GM19455 (cell line): Measurements from ENCODE around the gene DMPK.

Experiments used
- ATAC-seq: cut with Tn5 transposase; IDR thresholded peaks from one replicate; pipeline ENCODE4 v1.9.1; 2021; ENCODE audit not compliant: unreplicated experiment

DMPK gene

GRCh38 chr19:45782162-45782691, at the start of gene DMPK:
DMPK (minus strand) TSS chr19:45782490; CDS start chr19:45782352, 138 bp downstream.
- no peak for ATAC-seq

- no peak for ATAC-seq
Measured at GRCh38 chr19:45828945-45829344, 46.7 kb upstream of the DMPK start.

- no peak for ATAC-seq
Measured at GRCh38 chr19:45828523-45828922, 46.2 kb upstream of the DMPK start.

DNA sequence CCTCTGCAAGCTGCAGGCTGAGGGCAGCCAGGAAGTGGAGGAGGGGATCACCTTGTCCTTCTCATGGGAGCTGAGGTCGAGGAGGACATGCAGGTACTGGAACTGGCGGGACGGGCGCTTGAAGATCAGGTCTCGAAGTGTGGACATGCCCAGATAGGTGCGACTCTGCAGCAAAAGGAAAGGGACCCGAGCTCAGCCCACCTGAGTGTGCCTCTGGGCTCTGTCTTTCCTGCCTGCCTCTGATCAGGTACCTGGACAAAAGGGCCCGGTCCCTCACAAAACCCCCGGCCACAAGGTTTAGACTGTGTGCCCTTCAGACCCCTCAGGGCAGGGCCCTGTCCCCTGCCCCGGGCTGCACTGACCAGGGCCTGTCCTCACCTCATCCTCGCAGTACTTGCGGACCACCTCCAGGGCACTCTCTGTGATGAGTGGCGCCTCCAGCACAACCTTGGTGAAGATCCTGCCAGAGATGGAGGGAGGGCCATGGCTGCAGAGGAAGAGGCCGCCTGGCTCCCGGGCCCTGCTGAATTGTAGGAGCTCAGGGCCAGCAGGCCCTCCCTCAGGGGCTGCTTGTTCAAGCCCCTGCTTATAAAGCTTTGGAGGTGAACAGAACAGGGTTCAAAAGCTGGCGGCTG, 45.3 kb upstream of the DMPK start:
- no peak for ATAC-seq

GRCh38 chr19:45826934-45827333, 44.6 kb upstream of the DMPK start:
- no peak for ATAC-seq

DNA sequence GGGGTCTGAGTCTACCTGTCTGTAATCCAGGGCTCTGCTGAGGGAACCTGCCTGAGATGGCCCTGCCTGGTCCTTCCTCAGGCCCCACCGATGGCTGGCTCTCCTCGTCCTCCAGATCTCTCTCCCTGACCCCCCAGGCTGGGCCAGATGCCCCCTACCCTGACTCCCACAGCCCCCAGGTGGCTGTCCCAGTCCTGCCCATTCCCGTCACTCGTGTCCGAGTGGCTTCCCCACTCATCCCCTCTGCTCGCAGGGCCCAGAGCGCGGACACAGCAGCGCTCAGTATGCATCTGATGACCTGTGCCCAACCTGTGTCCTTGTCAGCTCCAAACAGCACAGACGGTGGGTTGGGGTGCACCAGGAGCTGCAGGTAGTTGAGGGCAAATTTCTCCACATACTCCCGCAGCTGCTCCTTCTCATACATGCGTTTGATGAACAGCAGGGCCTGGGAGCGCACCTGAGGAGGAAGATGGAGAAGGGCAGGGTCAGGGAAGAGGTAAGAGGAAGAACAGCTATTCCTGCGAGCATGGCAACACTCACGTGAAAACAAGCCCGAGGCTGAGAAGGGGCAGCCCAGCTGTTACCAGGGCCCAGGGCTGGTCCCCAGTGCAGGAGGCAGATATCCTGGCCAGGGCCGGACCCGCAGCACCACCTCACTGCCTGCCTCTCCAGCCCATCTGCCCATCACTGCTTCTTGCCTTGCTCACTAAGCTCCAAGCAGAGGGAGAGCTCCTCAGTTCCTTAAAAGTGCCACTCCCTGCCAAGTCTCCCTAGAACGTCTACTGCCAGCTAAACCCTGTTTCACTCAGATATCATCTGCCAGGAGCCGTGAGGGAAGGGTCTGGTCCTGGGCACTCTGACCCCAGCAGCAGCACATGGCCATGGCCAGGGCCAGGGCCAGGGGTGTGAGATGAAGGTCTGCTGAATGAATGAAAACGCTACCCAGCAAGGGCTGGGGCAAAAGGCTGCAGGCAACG, 43.9 kb upstream of the DMPK start:
- ATAC-seq = no peak

DNA sequence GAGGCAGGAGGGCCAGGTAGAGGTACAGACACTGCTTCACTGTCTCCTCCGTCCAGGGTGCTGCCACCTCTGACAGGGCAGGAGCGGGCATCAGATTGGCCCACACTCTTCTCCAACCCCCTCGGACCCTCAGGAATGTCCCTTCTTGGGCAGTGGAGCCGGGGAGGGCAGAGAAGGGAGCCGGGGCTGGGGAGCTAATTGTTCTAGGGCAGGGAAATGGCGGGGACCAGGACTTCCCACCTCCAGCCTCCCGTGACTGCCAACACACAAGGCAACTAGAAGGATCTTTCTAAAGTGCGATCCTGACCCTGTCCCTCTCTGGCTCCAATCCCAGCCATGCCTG, 42.9 kb upstream of the DMPK start:
- no peak for ATAC-seq

GRCh38 chr19:45824531-45825262, 42.4 kb upstream of the DMPK start:
- ATAC-seq = no peak

- ATAC-seq = no peak
Measured at GRCh38 chr19:45824041-45824471, 41.8 kb upstream of the DMPK start.

- ATAC-seq = no peak
Measured at GRCh38 chr19:45823182-45823581, 40.9 kb upstream of the DMPK start.

DNA sequence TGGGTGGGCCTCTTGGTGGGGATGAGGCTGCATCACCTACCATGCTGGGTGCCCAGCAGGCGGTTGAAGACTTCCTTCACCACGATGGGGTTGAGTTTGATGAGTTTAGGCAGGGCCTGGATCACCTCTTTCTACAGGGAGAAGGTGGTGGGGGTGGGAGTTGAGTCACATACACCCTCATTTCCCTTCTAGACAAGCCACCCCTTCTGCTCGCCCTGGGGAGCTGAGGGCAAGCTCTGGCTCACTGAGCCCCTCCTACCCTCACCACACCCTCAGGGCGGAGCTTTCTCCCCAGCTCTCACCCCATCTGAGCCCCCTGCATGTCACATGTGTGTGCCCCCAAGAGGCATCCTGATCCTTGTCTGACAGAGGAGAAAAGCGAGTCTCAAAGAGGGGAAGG, 40.4 kb upstream of the DMPK start:
- ATAC-seq = no peak

DNA sequence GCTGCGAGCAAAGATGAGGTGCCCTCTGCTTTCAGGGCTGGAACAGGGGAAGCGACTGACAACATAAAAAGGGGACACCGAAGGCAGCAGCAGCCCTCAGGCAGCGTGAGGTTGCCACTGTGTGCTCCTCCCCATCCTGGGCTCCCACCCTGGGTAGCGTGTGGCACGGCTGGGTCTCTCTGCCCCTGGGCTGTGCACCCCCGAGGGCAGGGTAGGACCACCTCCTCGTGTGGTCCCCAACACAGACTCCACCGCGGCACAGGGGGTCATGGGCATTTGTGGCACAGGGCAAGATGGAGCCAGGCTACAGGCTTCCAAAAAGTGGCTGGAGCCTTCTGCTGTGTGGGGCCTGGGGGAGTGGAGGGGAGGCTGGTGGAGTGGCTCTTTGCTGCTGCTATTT, 39.3 kb upstream of the DMPK start:
- ATAC-seq = no peak

GRCh38 chr19:45821103-45821521, 38.8 kb upstream of the DMPK start:
- no peak for ATAC-seq

GRCh38 chr19:45820413-45821102, 38.3 kb upstream of the DMPK start:
- no peak for ATAC-seq

GRCh38 chr19:45819769-45820168, 37.5 kb upstream of the DMPK start:
- ATAC-seq = no peak

DNA sequence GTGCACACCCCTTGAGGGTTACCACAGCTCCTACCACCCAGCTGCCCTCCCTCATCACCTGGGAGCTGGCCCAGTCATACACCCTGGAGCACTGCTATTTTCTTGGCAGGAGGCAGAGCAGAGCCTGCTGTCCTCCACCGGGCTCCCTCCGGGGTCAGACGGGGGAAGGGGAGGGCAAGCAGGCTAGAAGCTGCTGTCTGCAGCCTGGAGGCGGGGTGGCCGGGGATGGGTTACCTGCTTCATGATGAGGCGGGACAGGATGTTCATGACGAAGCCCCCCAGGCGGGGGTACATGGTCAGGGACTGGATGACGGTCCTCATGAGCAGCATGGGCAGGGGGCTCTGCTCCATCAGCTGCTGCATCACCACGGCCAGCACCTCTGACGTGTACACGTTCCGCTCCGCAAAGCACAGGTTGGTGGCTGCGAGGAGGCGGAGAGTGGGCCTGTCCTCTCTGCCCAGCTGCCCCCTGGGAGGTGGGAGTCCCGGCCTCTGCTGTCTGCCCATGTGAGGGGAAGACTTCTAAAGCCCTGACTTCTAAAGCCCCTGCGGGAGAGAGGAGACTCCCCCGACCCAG, 35.5 kb upstream of the DMPK start:
- no peak for ATAC-seq

DNA sequence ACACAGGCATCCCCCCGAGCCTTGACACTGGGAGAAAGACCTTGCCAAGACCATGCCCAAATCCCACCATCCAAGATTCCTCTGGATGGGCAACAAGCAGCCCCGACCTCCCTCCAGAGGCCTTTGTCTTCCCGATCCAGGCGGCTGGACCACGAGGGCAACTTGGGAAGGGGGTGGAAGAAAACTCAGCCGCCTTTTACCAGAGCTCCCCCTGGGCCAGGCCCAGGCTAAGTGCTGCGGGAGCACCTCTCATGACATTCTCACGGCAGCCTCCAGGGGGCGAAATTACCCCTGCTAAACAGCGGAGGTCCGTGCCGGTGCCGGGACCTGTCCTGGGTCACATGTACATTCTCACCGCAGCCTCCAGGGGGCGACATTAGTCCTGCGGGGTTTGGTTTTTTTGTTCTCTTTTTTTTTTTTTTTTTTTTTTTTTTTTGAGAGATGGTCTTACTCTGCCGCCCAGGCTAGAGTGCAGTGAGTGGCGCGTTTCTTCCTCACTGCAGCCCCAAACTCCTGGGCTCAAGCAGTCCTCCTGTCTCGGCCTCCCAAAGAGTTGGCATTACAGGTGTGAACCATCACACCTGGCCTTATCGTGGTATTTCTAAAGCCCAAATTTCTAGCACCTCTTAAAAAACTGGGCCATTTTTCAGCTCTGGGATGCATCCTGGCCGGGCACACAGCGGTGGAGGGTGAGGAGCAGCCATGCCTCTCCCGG, 34.9 kb upstream of the DMPK start:
- ATAC-seq = peak; percentile 78

GRCh38 chr19:45816236-45817009, 34.1 kb upstream of the DMPK start:
- ATAC-seq = no peak
